ENCODE measurements around the gene RRAS2.

The RRAS2 gene

DNA sequence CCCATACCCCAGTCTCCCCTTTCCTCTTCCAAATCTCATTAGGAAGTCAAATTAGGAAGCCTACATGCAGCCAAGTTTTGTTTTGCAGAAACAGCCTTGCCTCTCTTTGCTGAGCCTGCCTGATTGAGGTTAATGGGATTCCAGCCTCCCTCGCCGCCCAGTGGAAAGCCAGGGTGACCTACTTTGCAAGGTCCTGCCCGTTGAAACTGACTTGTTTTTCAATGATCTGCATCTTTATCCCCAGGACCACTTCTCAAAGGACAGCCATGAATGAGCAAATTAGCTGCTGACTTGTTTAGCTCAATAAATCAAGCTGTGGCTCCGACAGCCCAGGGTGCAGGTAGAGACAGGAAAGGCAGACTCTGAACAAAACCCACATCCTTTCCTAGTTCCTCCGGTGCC, 110.4 kb downstream of the RRAS2 start:
- TF ChIP-seq, protein P1, sequence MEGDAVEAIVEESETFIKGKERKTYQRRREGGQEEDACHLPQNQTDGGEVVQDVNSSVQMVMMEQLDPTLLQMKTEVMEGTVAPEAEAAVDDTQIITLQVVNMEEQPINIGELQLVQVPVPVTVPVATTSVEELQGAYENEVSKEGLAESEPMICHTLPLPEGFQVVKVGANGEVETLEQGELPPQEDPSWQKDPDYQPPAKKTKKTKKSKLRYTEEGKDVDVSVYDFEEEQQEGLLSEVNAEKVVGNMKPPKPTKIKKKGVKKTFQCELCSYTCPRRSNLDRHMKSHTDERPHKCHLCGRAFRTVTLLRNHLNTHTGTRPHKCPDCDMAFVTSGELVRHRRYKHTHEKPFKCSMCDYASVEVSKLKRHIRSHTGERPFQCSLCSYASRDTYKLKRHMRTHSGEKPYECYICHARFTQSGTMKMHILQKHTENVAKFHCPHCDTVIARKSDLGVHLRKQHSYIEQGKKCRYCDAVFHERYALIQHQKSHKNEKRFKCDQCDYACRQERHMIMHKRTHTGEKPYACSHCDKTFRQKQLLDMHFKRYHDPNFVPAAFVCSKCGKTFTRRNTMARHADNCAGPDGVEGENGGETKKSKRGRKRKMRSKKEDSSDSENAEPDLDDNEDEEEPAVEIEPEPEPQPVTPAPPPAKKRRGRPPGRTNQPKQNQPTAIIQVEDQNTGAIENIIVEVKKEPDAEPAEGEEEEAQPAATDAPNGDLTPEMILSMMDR (IDR thresholded peaks at IDR 0.05; ENCODE audit: low read depth, low read length) = no peak
- H3K4me3 ChIP-seq (ENCODE audit: low read depth, low read length) = no peak overlapping the region

- TF ChIP-seq, protein P1 (IDR thresholded peaks at IDR 0.05; ENCODE audit: low read depth, low read length) = no peak
- no peak overlapping the region for H3K4me3 ChIP-seq (ENCODE audit: low read depth, low read length)
Measured at GRCh38 chr11:14245444-14245843, 113.5 kb downstream of the RRAS2 start.

- TF ChIP-seq, protein P1 (IDR thresholded peaks at IDR 0.05; ENCODE audit: low read depth, low read length) = no peak
- H3K4me3 ChIP-seq (ENCODE audit: low read depth, low read length) = no peak overlapping the region
Measured at GRCh38 chr11:14244926-14245325, 114.1 kb downstream of the RRAS2 start.

GRCh38 chr11:14242733-14243132, 116.2 kb downstream of the RRAS2 start:
- TF ChIP-seq, protein P1 (IDR thresholded peaks at IDR 0.05; ENCODE audit: low read depth, low read length) = no peak
- H3K4me3 ChIP-seq (ENCODE audit: low read depth, low read length) = no peak overlapping the region

- TF ChIP-seq, protein P1 (IDR thresholded peaks at IDR 0.05; ENCODE audit: low read depth, low read length) = no peak
- no peak overlapping the region for H3K4me3 ChIP-seq (ENCODE audit: low read depth, low read length)
Measured at GRCh38 chr11:14242187-14242586, 116.8 kb downstream of the RRAS2 start.

GRCh38 chr11:14240951-14241350, 118.0 kb downstream of the RRAS2 start:
- H3K4me3 ChIP-seq (ENCODE audit: low read depth, low read length) = no peak overlapping the region
- TF ChIP-seq, protein P1 (IDR thresholded peaks at IDR 0.05; ENCODE audit: low read depth, low read length) = no peak

DNA sequence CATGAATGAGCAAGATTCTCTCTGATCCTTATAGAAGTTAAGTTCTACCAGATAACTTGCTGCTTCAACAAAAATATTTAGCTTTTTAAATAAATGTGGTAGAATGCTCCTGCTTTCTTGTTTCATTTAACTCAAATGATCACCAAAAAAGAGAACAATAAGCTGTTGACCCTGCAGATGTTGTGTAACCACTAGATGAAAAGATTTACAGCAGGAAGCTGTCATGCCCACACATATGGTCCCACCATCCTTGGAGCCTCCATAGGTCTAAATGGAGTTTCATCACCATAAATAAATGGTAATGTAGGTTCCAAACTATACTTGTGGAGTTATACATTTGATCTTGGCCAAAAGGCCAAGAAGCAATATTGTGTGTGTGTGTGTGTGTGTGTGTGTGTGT, 118.8 kb downstream of the RRAS2 start:
- TF ChIP-seq, protein P1 (IDR thresholded peaks at IDR 0.05; ENCODE audit: low read depth, low read length) = no peak
- no peak overlapping the region for H3K4me3 ChIP-seq (ENCODE audit: low read depth, low read length)

Measured in WI38 (cell line).